Cardiac muscle cell (in vitro differentiated cells and primary cell): ENCODE data around the gene FNDC3B. TPM values are rescaled to one million over a fixed set of nuclear protein-coding genes. Genes with fewer than 3 reads are reported as not detected.
A peak's percentile ranks its signal among the peaks of the same experiment; 100 is the strongest.

Source experiments
- DNase-seq, 2 donors: peaks; one replicate each; pipeline versions ENCODE4 v3.0.0 to v3.0.0-alpha.2; 2010 to 2017; ENCODE audit warnings: low read depth in 1 of 2, low spot score in 1 of 2
- H3K27ac ChIP-seq: fragments of 200-600 bp; sonication (generic); 2 replicates; pipeline ENCODE4 v1.5.1; 2016
- H3K27me3 ChIP-seq: fragments of 200-600 bp; sonication (generic); 2 replicates; pipeline ENCODE4 v1.6.0; 2016; ENCODE audit warnings: control low read depth
- H3K36me3 ChIP-seq: fragments of 200-600 bp; sonication (generic); 2 replicates; pipeline ENCODE4 v1.5.1; 2016; ENCODE audit warnings: control low read depth
- H3K4me1 ChIP-seq: fragments of 200-600 bp; sonication (generic); 2 replicates; pipeline ENCODE4 v1.8.1; 2017; ENCODE audit warnings: low read depth, mild to moderate bottlenecking, mixed run types
- H3K4me3 ChIP-seq: fragments of 200-600 bp; sonication (generic); 2 replicates; pipeline ENCODE4 v1.5.1; 2016; ENCODE audit warnings: mild to moderate bottlenecking
- H3K9me3 ChIP-seq: fragments of 200-600 bp; sonication (generic); 2 replicates; pipeline ENCODE4 v1.5.1; 2017; ENCODE audit warnings: low read depth, mild to moderate bottlenecking, control low read depth
- polyA plus RNA-seq: library from polyadenylated mRNA; unstranded; fragments of >200 nt; fragmentation: Nextera tagmentation; extraction: Ambion mirVana; gene quantifications from 2 replicates; pipeline ENCODE4 v1.2.1, GENCODE V29; 2016
- total RNA-seq: library from RNA; depleted of rRNA; stranded (reverse); fragments of >200 nt; gene quantifications from 2 replicates; pipeline ENCODE4 v1.2.3, GENCODE V29; 2016
- TF ChIP-seq, protein P1 (sequence below): IDR thresholded peaks from 2 replicates; pipeline ENCODE4 v1.5.1; 2012; ENCODE audit warnings: low read depth, mild to moderate bottlenecking, low read length

FNDC3B gene
- total and polyA plus RNA-seq, 2 experiments from 2014 or later, result 55.2 to 62.3 TPM

DNA sequence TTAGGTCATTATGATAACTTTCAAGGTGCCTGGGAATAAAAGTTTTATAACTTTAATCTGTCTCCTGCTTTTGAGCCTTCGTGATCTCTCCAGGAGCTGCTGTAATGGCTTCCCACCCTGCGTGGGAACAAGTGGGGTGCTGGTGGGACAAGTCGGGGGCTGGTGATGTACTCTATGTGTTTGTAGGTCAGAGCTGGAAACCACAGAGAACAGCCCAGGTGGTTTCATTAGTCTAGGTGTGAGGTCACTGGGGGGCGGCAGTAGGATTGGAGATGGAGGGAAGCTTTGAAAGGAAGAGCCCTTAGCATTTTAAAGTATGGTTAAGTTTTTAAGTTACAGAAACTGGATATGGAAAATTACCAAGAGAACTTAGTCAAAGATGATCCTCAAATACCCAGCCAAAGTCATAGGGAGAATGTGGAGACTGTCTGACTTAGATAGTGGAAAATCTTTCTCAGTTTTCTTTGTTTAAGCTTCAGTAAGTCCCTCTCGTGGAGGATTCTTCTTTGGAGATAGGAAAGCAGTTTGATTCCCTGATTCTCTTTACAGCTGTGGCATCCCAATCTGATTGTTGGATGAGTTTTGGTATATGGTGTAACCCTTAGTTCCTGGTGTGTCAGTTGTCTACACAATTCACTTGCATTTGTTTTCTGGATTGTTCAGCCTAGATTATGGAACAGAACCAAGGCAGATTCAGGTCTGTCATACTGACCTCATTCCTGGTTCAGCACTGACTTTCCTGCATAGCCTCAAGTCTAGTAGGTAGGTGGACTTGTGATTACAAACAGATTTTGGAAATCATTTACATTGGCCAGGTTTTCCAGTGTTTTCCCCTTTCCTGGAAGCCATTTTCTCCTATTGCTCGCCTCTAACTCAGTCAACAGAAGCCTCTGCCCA is 115.6 kb downstream of the FNDC3B start:
- DNase-seq, result no peak
- Histone ChIP-seq H3K36me3 (no peaks in the 10 kb centered on the region), H3K4me3 (no peak overlapping the region), H3K9me3 (no peaks in the 10 kb centered on the region), H3K4me1 (peaks cover 42% of the 10 kb centered on the region), H3K27me3 (no peaks in the 10 kb centered on the region), H3K27ac (no peak overlapping the region)
- TF ChIP-seq, protein P1, sequence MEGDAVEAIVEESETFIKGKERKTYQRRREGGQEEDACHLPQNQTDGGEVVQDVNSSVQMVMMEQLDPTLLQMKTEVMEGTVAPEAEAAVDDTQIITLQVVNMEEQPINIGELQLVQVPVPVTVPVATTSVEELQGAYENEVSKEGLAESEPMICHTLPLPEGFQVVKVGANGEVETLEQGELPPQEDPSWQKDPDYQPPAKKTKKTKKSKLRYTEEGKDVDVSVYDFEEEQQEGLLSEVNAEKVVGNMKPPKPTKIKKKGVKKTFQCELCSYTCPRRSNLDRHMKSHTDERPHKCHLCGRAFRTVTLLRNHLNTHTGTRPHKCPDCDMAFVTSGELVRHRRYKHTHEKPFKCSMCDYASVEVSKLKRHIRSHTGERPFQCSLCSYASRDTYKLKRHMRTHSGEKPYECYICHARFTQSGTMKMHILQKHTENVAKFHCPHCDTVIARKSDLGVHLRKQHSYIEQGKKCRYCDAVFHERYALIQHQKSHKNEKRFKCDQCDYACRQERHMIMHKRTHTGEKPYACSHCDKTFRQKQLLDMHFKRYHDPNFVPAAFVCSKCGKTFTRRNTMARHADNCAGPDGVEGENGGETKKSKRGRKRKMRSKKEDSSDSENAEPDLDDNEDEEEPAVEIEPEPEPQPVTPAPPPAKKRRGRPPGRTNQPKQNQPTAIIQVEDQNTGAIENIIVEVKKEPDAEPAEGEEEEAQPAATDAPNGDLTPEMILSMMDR, result no peak

DNA sequence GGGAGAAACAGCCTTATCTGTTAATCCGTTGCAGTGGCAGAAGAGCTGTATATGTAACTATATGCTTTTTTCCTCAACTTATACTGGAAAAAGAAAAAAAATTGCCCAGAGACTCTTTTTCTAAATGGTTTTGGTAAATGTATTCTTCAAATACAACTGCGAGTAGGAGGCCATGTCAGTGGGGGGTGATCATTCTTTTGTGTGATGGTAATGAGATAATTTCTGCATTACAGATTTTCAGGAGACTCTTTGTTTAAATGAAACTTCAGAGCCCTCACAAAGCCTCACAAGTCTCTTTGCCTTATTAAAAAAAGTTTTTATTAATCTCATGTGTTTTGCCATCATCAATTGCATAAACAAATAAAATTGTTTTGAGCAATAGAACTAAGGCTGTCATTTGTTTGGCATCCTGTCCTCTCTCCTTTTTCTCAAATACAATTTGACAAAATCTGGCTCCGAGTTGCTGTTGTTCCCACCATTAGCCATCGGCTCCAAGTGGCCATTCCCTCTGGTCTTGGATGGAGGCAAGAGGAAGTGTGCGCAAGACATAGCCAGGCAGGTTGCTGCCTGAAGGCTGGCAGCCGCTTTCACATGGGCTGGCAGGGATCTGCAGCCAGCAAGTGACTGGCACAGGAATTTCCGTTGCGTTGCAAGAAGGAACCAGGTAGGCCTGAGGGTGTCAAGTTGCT is 116.7 kb downstream of the FNDC3B start:
- H3K36me3 ChIP-seq, result no peaks in the 10 kb centered on the region
- no peak for DNase-seq
- H3K27ac ChIP-seq, result peak overlapping the region; percentile 7
- H3K4me1 ChIP-seq, result peaks cover 46% of the 10 kb centered on the region
- H3K27me3 ChIP-seq, result no peaks in the 10 kb centered on the region
- no peaks in the 10 kb centered on the region for H3K9me3 ChIP-seq
- TF ChIP-seq, protein P1, result no peak
- no peak overlapping the region for H3K4me3 ChIP-seq

DNA sequence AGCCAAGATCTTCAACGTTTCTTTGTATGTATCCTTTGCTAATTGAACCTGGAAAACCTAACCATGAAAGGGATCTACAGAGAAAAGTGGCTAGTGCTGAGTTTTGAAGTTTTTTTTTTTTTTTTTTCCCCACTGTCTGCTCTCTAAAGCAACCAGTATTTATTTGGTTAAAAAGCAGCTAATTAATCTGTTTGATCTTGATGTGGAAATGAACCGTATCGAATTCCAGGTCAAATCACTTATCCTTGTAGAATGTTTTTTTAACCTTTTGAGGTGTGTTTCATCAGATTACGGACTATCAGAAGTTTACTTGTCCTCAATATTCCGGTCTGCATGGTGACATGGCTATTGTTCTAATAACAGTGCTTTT is 117.2 kb downstream of the FNDC3B start:
- no peaks in the 10 kb centered on the region for H3K27me3 ChIP-seq

GRCh38 chr3:172157564-172158258 is 118.3 kb downstream of the FNDC3B start:
- no peak overlapping the region for H3K4me3 ChIP-seq
- H3K9me3 ChIP-seq, result no peaks in the 10 kb centered on the region
- no peak overlapping the region for H3K27ac ChIP-seq
- no peaks in the 10 kb centered on the region for H3K36me3 ChIP-seq
- H3K27me3 ChIP-seq, result no peaks in the 10 kb centered on the region
- peaks cover 35% of the 10 kb centered on the region for H3K4me1 ChIP-seq
- TF ChIP-seq, protein P1, result no peak
- DNase-seq, result no peak

More for the DNA sequence above, 117.2 kb downstream of the FNDC3B start:
- Histone ChIP-seq H3K27ac (peak overlapping the region; percentile 7), H3K4me1 (peaks cover 46% of the 10 kb centered on the region), H3K36me3 (no peaks in the 10 kb centered on the region), H3K9me3 (no peaks in the 10 kb centered on the region), H3K4me3 (no peak overlapping the region)
- TF ChIP-seq, protein P1, result no peak
- no peak for DNase-seq

- peaks cover 24% of the 10 kb centered on the region for H3K4me1 ChIP-seq
- DNase-seq, result no peak
- TF ChIP-seq, protein P1, result no peak
- H3K27ac ChIP-seq, result no peak overlapping the region
- no peaks in the 10 kb centered on the region for H3K27me3 ChIP-seq
- no peak overlapping the region for H3K4me3 ChIP-seq
- H3K36me3 ChIP-seq, result no peaks in the 10 kb centered on the region
- H3K9me3 ChIP-seq, result no peaks in the 10 kb centered on the region
Observed at GRCh38 chr3:172158741-172159140, 119.4 kb downstream of the FNDC3B start.
